Stimulated activated CD4-positive, alpha-beta T cell treated with anti-CD3 and anti-CD28 coated beads, Interleukin-2, amount 100 ng/mL, for 48 hours (primary cell): Measurements from ENCODE around the gene VAV2.

ENCODE experiments used
- DNase-seq, 2 donors: peaks; one replicate each; pipeline ENCODE4 v3.0.0-alpha.2; 2020

Gene VAV2

DNA sequence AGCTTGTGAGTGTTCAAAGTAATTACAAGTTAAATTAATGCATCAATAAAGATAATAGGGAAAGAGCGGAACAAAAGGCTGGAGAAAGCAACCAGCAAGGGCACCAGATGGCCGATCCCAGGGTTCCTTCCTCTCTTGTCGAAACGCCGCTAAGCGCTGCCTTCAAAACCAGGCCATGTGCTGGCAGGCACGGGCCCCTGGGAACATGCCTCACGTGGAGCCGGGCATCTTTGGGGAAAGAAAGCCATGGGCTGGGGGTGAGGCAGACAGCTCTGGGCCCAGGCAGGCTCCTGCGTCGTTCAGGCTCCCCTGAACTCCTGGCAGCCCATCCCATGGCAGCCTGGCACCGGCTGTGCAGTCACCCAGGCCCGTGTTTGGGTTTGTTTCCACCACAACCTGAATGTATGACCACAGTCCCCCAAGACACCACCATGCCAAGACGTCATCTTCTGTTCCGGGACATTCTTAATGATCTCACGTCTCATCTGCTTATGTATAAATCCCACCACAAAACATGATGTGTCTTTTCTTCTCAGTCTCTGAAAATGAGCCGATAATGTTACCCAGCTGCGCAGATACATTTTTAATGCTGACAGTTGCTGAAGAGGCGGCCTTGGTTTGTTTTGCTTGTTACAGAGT is 143.5 kb downstream of the VAV2 start:
- DNase-seq = no peak

DNA sequence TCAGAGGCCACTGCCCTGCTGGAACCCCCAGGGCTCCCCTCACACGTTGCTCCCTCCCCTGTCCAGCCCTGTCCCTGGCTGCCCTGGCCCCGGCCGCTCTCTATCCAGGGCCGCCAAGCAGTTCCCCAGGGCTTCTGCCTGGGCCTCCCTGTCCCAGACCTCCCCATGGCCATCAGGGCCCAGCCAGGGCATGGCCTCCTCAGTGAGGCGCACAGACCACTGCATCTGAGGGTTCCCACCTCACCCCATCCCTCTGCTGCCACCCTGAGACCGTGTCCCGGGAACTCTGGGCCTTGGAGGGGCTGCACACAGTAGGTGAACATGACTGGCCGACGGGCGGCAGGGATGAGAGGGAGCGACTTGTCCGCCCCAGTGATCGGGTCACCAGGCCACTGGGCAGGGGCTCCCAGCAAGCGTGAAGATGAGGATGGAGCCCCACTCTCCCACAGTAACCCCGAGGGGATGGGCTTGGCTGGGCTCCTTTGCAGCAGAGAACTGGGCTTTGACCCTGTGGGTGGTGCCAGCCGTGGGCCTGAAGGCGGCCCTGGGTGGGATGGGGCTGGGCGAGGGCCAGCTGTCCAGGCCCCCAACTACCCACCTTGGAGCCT is 145.5 kb downstream of the VAV2 start:
- no peak for DNase-seq

DNA sequence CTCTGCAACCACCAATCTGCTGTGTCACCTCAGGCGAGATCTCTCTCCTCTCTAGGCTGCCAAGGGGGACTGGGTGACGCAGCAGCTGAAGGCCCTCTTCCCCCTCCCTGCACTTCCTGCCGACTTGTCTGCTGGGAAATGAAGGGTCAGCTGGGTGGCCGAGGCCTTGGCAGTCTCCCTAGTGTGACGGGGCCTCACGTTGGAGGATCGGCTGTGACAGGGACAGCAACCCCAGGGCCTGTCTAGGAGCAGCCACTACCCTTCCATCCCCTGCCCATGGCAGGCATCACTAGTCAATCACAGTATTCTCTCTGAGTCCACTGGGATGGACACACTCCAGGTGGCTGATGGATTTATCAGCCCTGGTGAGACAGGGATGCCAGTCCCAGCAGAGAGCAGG is 146.7 kb downstream of the VAV2 start:
- no peak for DNase-seq

DNA sequence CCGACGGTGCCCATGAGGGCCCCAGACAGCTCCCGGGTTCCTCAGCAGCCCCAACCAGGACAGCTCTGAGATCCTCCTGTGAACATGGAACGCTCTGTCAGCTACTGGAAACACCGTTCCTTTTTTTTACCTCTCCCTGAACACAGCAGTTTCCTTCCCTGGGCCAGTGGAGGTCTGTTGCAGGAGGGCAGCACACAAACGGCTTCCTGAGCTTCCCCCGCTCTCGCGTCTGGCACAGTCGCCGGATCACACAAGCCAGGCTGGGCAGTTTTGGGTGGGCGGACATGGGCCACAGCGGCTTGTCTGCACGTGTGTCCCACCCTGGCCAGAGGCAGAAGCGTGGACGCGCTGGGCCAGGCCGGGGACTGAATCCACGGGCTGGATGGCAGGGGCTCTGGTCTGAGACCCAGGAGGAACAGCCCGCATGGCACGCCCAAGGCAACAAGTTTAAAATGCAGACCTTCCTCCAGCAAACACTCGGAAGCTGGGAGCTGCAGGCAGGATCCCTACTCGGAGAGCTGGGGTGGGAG is 147.2 kb downstream of the VAV2 start:
- DNase-seq = no peak

DNA sequence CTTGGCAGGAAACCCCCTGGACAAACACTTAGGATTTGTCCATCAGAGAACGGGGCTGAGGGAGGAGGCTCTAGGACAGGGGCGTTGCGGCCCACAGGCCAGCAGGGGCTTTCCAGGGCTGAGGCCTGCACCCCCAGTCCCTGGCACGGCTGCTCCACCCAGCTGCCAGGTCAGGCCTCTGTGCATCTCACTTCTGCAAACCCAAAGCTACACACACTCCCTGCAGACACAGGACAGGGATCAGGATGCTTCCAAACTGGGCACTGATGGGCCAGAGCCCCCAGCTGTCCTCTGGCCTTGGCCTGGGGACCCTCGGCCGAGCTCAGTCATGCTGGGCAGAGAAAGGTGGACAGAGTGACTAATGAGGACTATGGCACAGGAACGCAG is 147.7 kb downstream of the VAV2 start:
- DNase-seq = no peak

DNA sequence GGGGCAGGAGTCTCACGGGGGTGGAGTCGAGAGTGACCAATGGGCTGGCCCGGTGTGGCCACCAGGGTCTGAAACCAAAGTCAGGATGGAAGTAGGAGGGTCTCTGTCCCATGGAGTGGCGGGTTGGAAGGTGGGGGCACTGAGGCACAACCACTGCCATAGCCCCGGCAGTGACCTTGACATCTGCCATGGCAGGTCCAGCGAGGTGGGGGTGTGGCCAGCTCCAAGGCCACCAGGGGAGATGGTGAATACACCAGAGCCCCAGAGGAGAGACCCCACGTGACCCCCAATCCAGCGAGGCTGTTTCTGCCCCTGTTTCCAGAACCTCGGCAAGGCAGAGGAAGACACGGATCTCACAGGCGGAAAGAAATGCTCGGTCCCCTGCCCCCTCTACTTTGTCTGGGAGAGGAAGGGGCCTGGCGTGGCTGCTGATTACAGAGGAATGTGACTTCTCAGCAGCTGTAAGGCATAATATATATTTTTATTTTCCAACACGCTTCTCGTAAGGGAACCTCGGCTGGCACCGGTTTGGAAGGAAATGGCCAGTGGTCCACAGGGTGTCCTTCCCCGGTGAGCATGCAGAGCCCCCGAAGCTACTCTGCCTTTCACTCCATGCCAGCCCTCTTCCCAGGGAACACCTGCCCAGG is 148.2 kb downstream of the VAV2 start:
- DNase-seq = no peak

DNA sequence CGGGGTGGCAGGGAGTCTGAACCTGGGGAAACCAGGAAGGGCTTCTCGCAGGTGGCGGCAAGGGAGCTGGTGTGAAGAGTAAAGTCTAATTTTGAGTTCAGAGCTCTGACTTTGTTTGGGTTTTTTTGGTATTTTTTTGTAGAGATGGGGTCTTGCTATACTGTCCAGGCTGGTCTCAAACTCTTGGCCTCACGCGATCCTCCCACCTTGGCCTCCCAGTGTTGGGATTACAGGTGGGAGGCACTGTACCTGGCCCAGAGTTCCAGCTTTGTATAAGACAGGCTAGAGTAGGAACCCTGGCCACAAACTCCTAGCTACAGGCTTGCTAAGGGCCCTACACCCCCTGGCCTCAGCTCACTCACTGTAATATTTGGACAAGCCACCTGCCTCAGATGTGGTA is 148.9 kb downstream of the VAV2 start:
- DNase-seq = no peak

DNA sequence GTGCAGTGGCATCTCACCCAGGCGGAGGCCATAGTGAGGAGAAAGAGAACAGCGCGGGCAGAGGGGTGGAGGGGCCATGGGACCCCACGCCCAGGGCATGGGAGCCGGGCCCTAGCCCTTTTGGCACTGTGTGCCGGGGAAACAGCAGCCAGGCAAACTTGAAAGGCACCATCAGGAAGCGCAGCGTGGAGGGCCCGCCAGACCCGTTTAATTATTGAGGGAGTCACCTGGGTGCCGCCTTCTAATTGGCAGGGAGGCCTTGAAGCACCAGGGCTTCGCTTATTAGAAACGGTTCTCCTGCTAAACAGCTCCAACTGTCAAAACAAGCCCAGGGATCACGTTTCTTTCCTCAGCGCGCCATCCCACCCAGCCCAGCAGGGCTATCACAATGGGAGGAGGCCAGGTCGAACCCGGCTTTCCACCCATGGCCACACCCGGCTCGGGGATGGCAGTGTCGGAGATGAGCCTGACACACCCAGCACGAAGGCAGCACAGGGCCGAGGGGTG is 149.3 kb downstream of the VAV2 start:
- no peak for DNase-seq

DNA sequence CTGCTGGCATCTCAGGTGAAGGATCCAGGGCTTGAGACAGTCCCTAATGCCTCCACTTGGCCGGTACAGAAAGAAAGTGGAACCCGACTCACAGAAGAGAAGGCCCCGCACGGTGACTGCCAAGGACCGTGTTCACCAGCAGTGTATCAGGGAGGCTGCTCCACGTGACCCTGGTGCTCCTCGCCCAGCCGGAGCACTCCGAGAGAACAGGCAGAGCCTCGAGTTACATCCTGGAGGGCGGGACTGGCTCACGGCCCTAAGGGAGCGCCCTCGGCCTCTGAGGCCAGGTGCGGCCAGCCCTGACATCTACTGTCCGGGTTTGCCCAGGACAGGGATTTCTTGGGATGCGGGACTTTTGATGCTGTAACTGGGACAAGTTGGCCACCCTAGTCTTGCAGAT is 149.9 kb downstream of the VAV2 start:
- DNase-seq = no peak

DNA sequence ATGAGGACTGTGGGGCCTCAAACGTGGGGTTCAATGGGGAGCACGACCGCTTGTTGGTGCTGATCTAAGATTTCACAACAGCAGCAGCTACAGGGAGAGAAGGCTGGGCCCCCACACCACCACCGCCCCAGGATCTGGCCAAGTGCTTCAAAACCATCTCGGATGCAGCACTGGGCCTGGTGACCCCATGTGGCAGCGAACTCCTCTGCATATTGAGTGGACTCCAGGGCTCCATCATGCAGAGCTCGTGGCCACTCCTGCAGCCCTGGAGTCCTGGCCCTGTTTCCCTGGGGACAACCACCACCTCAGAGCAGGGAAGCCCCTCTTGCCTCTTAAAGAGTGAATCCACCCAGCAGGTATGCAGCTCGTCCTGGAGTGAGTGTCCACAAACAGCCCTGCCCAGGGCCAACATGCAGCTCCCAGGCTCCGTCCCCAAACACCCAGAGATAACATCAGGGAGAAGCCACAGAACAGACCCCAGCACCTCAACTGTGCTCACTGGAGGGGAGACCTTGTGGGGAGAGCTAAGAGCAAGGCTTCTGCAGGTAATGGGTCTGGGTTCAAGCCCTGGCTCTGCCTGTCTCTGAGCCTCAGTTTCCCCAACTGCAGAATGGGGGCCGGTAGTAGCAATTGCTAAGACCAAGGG is 150.8 kb downstream of the VAV2 start:
- DNase-seq = no peak

DNA sequence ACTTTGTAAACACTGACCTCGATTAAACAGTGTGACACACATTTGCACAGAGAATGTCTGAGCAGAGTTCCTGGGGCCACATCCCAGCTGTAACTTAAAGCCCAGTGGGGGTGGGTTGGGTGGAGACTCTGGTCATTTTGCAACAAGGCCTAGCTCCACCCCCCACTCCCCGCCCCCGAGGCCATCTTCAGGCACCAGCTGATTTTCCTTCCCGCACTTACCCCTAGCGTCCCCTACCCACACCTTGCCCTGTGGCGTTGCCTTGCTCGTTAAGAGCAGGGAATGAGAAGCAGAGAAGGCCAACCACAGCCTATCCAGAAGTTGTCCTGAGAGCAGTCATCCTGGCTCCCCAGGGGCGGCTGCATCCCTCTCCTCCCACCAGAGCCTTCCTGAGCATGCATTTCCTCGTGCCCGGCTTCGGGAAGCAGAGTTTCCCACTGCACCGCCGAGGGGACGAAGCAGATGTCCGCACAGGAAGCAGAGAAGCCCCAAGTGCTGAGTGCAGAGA is 152.2 kb downstream of the VAV2 start:
- no peak for DNase-seq

DNA sequence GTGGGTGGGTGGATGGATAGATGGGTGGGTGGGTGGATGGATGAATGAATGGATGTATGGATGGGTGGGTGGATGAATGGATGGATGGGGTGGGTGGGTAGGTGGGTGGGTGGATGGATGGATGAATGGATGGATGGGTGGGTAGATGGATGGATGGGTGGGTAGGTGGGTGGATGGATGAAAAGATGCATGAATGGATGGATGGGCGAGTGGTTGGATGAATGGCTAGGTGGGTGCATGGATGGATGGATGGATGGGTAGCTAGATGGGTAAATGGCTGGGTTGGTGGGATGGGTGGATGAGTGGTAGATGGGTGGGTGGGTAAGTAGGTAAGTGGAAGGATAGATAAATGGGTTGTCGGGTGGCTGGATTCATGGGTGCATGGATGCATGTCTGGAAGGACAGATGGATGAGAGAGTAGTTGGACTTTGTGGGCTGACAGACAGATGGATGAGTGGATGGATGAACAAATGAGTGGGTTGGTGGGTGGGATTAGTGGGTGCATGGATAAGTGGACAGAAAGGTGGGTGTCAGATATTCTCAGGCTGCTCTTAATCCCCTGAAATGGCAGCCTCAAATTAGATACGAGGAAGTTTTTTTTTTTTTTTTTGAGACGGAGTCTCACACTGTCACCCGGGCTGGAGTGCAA is 153.1 kb downstream of the VAV2 start:
- no peak for DNase-seq

DNA sequence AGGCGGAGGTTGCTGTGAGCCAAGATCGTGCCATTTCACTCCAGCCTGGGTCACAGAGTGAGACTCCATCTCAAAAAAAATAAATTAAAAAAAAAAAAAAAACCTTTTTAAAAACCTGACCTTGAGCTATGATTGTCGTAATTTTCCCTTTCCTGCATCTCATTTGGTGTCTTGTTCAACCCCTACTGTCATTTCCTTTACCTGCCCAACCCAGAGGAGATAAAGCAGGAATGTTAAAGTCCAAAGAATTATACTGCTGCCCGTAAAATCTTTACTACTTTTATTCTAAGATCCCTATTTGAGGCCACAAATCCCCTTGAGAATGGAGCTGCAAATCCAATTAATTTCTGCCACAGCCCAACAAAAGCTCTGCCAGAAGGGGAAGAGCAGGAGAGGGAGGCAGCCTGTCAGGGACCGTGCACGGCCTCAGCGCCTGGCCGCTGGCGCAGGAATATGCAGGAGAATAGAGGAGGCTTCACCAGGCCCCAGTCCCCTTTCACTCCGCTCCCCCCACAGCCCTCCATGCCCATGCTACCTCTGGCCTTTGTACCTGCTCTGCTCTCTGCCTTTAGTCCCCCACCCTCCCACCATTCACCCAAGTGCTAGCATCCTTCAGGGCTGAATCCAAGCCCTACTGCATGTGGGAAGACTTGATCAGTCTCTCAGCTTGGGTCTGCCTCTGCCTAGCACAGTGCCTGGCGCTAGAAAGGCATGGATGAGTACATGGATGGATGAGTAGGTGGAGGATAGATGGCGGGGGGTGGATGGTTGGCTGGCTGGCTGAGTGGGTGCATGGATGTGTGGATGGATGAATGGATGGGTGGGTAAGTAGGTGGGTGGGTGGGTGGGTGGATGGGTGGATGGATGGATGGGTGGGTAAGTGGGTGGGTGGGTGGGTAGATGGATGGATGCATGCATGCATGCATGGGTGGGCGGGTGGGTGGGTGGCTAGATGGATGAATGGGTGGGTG is 154.2 kb downstream of the VAV2 start:
- DNase-seq = no peak

DNA sequence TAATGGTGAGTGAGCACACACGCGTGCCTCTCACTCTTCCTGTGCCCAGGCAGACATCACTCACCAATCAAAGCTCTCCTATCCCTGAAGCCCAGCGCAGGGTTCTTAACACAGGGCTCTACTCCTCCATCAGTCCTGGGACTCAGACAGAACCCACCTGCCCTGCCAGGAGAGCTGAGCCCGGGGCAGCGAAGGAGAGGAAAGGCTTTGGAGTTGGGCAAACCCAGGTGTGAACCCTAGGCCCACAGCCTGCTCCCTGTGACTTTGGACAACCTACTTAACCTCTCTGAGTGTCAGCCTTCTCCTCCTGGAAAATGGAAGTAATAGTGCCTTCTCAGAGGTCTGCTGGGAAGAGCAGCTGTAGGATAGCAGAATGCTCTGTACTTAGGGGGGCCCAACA is 155.3 kb downstream of the VAV2 start:
- DNase-seq = no peak

DNA sequence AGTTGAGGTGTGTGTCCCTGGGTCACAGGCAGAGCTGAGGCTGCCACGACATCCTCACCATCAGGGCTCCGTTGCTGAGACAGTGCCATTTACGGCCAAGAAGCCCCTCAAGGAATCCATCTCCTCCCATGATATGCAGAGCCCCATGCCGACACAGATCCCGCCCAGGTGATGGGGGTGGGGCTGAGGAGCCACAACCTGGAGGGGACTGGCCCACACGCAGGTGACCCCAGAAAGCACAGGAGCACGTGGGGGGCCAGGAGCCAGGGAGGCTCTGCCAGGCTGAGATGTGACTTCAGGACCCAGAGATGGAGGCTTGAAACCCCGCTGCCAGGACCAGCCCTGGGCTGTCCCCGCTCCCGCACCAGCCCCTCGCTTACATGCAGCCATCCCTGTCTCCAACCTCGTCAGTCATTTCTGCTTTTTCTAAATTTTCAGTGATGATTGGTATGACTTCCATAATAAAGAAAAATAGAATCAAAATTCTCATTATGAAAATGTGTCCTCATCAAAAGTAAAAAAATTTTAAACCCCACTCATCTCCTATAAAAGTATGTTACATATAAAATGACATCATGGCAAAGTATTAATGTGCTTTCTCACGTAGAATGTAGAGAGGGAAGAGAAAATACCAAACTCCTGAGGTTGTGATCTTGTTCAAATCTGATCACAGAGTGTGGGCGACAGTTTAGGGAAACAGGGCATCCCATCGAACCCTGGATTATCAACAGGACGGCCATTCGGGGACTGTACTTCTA is 155.9 kb downstream of the VAV2 start:
- no peak for DNase-seq

DNA sequence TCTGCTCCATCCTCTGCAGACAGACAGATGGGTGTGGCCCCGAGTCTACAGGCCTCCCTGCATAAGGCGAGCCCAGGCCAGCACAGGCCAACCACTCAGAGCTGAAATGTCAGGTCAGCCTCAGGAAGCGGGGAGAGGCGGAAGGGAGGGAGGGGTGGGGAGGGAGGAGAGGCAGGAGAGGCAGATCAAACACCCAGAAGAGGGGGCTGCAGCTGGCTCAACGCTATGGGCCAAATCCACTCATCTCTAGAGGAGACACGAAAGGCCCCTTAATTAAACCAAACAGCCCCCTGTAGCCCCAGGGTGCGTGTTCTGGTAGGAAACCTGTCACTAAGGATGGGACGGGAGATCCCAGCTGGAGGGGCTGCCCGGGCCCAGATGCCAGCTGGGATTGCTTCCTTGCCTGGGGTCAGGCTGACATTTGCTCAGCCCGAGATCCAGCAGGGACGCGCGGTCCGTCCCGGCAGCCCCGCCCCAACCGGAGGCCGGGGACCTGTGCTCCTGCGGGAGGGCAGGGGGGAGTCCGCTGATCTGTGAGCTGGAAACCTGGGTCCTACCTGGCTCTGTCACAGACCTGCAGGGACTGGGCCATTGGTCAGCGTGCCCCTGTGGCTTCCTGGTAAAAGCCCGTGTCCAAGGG is 156.7 kb downstream of the VAV2 start:
- DNase-seq = no peak

DNA sequence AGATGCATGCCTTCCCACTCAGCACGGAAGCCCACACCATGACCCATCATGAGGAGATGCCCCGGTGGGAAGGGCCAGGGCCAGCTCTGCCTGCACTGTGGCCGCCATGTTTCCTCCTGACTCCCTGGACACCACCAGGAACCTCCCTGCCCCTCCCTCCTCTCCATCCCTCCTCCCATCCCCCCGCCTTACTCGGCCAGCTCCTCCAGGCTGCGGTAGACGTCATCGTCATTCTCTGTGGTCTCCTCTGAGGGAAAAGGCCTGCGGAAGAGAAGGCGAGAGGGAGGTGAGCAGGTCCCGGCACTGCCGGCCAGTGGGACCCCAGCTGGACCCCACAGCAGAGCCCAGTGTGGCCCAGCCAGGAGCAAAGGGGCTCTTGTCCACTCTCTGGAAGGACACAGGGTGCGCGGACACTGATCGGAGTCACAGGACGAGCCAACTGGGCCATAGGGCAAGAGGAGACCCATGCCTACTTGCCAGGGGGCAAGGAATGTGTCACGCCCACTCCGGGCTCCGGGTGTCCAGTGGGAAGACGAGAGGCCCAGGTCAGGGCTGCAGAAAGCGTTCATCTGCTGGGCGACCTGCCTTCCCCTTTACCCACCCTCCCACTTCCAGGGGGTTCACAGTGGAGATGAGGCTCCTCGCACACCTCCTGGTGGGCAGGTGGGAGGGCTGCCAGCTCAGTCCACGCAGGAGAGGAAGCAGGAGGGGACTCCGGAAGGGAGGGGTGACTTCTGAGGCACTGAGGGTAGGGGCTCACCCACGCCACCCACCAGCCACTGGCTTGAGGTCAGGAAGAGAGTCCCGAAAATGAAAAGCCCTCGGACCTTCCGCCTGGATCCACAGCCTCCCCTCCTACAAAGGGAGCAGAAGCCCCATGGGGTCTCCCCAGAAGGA is 157.8 kb downstream of the VAV2 start:
- no peak for DNase-seq

DNA sequence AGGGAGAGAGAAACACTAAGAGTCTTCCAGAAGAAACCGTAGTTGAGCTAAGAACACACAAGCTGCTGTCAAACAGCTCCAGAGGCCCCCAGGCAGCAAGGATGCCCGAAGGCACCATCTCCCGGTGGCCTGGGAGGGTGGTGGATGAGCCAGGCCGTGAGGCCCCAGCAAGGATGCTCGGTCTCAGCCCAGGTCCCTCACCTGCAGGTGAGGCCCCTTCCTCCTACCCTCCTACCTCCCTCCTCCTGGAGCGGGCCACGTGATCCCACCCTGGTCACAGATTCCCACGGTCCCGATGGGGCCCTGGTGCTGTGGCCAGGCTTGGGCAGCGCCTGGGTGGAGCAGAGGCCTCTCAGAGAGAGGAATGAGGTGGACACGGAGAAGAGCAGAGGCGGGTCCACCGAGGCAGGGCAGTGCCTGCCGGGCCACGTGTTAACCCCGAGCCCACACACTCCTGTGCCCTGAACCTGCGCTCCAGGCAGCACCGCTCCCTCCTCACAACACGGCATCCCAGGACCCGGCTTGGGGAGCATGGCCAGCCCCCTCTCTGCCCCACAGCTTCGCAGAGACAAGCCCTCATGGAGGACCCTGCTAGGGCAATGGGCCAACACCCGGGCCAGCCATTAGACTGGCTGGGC is 158.6 kb downstream of the VAV2 start:
- no peak for DNase-seq

DNA sequence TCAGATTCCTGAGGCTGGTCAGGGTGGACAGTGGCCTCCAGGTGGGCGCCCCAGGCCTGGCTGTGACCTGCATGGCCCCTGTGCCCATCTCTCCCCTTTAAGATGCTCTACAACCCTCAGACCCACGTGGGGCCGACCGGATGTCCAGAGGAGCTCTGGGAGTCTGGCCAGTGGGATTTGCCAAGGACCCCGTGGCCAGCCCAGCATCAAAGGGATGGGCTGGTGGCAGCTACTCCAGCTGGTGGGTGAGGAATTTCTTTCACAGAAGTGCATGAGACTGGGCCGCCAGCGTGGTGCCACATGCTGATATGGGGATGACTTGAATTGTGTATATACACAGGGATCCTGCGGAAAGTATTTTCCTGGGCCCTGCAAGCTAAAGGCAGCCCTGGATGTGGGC is 159.2 kb downstream of the VAV2 start:
- no peak for DNase-seq
